ENCODE data around the gene DHX15. TPM values are rescaled to one million over a fixed set of nuclear protein-coding genes. Genes with fewer than 3 reads are reported as not detected.

The DHX15 gene
- polyA plus RNA-seq, 1 experiment, result 53.2 TPM

GRCh38 chr4:24519649-24520048 lies 64.7 kb downstream of the DHX15 start:
- no peak for DNase-seq (ENCODE audit: low read depth)
- Histone ChIP-seq H3K27me3 (ENCODE audit: control insufficient read depth, insufficient read depth, low read length) (no peaks in the 10 kb centered on the region), H3K4me3 (ENCODE audit: low read depth, low read length) (no peak overlapping the region), H3K36me3 (ENCODE audit: control insufficient read depth, insufficient read depth, low read length) (no peaks in the 10 kb centered on the region)
- TF ChIP-seq CTCF (IDR thresholded peaks at IDR 0.05; ENCODE audit: insufficient read depth, low read depth, low read length), result no peak
- CTCF ChIA-PET, result interaction anchor here (1.4 kb wide), 1 partner anchor 11 kb away, joined by 3 read pairs; no protein-coding TSS in a partner anchor
- POLR2A ChIA-PET, result no interaction called here

GRCh38 chr4:24517676-24518075 lies 66.7 kb downstream of the DHX15 start:
- no peak for DNase-seq (ENCODE audit: low read depth)
- POLR2A ChIA-PET, result no interaction called here
- CTCF ChIA-PET, result no interaction called here
- no peak for TF ChIP-seq CTCF (IDR thresholded peaks at IDR 0.05; ENCODE audit: insufficient read depth, low read depth, low read length)
- no peaks in the 10 kb centered on the region for H3K36me3 ChIP-seq (ENCODE audit: control insufficient read depth, insufficient read depth, low read length)
- no peak overlapping the region for H3K4me3 ChIP-seq (ENCODE audit: low read depth, low read length)
- H3K27me3 ChIP-seq (ENCODE audit: control insufficient read depth, insufficient read depth, low read length), result no peaks in the 10 kb centered on the region

GRCh38 chr4:24516926-24517325 lies 67.4 kb downstream of the DHX15 start:
- CTCF ChIA-PET, result no interaction called here
- no peak for DNase-seq (ENCODE audit: low read depth)
- POLR2A ChIA-PET, result no interaction called here
- Histone ChIP-seq H3K4me3 (ENCODE audit: low read depth, low read length) (no peak overlapping the region), H3K36me3 (ENCODE audit: control insufficient read depth, insufficient read depth, low read length) (no peaks in the 10 kb centered on the region), H3K27me3 (ENCODE audit: control insufficient read depth, insufficient read depth, low read length) (no peaks in the 10 kb centered on the region)
- TF ChIP-seq CTCF (IDR thresholded peaks at IDR 0.05; ENCODE audit: insufficient read depth, low read depth, low read length), result no peak

GRCh38 chr4:24515698-24516097 lies 68.7 kb downstream of the DHX15 start:
- POLR2A ChIA-PET, result no interaction called here
- Histone ChIP-seq H3K27me3 (ENCODE audit: control insufficient read depth, insufficient read depth, low read length) (no peaks in the 10 kb centered on the region), H3K4me3 (ENCODE audit: low read depth, low read length) (no peak overlapping the region), H3K36me3 (ENCODE audit: control insufficient read depth, insufficient read depth, low read length) (no peaks in the 10 kb centered on the region)
- DNase-seq (ENCODE audit: low read depth), result no peak
- CTCF ChIA-PET, result interaction anchor here (1.8 kb wide), 1 partner anchor 12 kb away, joined by 5 read pairs; no protein-coding TSS in a partner anchor
- no peak for TF ChIP-seq CTCF (IDR thresholded peaks at IDR 0.05; ENCODE audit: insufficient read depth, low read depth, low read length)

- ChIA-PET CTCF (interaction anchor here (1.0 to 1.8 kb wide), 4 partner anchors 10 to 40 kb away, joined by 3 to 5 read pairs (median 3); no protein-coding TSS in a partner anchor), POLR2A (interaction anchor here (0.8 kb wide), 1 partner anchor 11 kb away, joined by 3 read pairs; no protein-coding TSS in a partner anchor)
- no peak overlapping the region for H3K4me3 ChIP-seq (ENCODE audit: low read depth, low read length)
- H3K27me3 ChIP-seq (ENCODE audit: control insufficient read depth, insufficient read depth, low read length), result no peaks in the 10 kb centered on the region
- H3K36me3 ChIP-seq (ENCODE audit: control insufficient read depth, insufficient read depth, low read length), result no peaks in the 10 kb centered on the region
- no peak for DNase-seq (ENCODE audit: low read depth)
- peak; percentile 25; the same call in 1 of the 2 replicates for TF ChIP-seq CTCF (IDR thresholded peaks at IDR 0.05; ENCODE audit: insufficient read depth, low read depth, low read length)
These were observed 69.5 kb downstream of the DHX15 start for GRCh38 chr4:24514808-24515207.

All from BJ (cell line).